NCI-H2171 (cell line): Measurements from ENCODE around the gene RPH3AL.

Experiments
- DNase-seq: peaks from one replicate; lab custom pipeline; 2025; lab: John Stamatoyannopoulos, UW

Gene RPH3AL

DNA sequence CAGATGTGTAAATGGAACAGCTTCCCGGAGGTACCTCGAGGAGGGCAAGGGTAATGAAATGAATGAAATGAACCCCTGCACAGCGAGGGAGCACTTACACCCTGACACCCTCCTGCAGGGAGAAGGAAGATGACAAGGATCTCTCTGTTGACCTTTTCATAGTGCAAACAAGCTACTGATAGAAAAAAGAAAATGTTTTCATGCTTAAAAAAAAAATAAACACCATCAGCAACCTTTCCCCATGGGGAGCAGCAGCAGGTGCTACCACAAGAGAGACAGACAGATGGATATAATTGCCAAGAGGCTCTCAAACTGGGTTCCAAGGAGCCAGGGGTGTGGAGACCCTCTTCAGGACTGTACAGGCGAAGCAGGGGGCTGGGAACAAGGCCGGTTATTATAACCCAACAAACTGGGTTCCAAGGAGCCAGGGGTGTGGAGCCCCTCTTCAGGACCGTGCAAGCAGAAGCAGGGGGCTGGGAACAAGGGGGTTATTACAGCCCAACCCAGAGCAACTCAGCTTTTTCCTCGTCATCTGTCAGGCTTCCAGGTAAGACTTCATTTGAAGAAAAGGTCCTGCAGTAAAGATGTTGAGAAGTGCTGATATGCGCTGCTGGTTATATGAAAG is 718 bp upstream of the RPH3AL start:
- no peak for DNase-seq

DNA sequence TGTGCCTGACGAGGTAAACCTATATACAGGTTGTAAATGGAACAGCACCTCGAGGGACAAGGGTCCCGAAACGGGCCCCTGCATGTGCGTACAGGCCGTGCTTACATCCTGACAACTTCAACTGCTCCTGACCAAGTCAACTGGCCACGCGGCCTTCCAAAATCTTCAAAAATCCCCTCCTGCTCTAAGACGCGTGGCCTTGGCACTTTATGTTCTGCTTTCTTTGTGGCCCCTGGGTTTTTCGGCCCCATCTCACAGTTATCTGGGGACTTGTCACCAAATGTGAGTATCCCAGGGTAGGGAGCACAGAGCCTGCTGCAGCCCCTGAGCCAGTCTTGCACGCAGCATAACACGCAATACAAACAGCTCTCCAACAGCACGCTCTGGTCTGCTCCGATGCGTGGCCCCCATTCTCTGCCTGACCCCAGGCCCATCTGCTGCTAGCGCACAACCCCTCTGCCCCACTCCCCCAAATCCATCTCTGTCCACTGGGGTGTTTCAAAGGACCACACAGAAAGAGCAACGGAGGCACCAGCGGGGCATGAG is 659 bp downstream of the RPH3AL start:
- DNase-seq, result no peak

DNA sequence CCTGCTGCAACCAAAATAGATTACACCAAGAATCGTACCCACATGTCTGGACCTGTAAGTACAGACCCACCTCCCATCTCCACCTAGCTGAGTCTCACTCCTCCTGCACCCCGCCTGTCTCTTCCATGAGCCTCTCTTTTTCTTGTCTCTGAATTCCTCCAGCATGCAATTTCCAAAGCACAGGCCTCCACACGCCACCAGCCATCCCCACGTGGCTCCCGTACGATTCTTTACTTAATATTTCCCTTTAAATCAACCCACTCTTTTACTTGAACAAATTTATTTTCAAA is 1.2 kb downstream of the RPH3AL start:
- DNase-seq, result no peak

DNA sequence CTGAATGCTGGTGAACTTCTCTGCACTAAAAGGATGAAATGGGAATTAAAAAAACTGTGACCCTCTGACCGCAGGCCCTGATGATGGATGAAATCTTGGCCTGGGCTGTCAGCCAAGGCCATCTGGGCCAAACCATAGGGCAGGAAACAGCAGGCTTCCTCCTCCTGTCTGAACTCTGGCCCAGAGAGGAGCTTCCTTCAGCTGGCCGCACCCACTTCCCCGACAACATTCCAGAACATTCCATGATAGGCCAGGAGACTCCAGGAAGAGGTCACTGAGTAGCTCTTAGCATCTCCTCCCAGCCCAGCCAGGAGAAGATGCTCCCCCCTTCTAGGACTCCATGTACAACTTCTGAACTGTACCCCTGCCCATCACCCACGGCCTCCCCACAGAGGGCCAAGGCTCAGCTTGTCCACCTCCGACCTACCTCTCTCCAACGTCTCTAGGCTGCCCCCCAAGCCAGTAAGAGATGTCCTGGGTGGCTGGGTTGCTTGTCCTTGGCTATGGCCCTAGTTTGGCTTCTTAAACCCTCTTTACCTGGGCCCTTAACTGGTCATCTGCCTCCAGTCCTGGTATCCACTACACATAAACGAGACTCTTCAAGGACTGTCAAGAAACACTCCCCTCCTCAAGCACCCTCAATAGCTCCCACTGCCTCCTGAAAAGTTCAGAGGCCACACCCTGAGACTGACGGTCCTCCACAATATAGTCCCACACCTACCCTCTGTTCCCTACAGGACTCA is 1.7 kb downstream of the RPH3AL start:
- no peak for DNase-seq

DNA sequence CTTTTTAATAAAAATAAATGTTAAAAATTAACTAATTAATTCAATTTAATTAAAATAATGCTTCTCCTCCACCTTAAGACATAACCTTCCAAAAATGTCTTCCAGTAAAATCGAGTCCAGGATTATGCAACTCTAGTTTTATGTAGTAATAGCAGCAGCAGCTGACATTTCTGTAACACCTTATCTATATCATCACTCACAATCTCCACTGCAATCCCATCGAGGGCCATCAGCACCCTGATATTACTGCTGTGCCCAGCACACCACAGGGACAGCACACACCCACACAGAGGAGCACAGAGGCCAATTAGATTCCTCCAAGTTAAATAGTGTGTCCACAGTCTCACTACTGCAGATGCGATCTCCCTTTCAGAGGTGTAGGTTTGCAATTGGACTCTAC is 2.9 kb downstream of the RPH3AL start:
- no peak for DNase-seq

DNA sequence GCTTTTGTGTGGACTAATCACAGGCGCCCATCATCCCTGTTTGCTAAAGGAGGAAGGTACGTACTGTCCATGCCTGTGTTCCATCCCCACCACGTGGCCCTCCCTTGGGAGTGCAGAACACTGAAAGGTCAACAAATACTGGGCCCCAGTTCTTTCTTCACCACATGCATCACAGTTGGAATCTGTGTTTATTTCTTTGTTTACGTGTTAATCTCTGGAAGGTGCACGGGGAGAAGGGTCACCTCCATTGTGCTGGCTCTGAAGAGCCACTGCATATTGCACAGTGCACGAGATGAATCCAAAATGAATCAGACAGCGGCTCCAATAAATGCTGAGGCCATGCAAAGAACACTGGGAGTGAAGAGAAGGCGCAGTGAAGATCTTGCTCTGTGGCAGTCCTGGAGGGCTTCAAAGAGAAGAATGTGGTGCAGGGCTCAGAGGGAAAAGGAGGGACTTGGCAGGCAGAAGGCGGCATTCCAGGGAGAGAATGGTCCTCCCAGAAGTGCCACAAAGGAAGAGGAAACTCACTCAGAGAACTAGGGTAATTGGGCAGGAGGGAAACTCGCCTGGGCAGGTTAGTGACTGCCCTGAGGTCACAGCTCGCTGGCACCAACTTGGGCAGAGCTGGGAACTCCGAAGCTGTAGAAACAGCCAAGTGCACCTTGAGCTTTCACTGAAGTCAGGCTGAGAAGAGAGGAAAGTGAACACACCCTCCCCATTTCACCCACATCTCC is 3.7 kb downstream of the RPH3AL start:
- no peak for DNase-seq

DNA sequence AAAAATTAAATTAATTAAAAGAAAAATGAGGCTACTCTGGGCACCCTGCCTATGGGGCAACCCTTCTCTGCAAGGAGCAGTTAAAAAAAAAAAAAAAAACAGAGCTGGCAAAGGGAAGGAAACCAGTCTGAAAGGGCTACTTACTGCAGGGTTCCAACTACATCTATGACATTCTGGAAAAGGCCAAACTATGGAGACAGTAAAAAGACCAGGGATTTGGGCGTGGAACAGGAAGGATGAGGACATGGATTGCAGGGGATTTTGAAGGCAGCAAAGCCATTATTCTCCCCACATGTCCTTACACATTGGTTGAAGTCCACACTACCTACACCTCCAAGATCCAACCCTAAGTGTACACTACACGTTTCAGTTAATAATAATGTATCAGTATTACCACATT is 4.6 kb downstream of the RPH3AL start:
- DNase-seq, result no peak

DNA sequence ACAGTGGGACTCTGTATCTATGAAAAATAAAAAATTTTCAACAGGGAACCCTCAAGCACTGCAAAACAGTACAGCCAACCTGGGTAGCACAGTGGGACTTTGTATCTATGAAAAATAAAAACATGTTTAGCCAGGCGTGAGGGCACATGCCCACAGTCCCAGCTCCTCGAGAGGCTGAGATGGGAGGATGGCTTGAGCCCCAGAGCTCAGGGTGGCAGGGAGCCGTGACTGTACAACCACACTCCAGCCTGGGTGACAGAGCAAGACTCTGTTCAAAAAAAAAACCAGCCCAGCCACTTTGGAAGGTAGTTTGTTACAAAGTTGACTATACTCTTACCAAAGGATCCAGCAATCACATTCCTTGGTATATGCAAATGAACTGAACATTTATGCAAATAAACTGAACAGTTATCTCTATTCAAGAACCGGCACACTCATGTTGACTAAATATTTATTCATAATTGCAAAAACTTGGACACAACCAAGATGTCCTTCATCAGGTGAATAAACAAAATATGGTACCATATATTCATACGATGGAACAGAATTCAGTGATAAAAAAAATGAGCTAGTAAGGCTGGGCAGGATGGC is 5.2 kb downstream of the RPH3AL start:
- DNase-seq, result no peak

DNA sequence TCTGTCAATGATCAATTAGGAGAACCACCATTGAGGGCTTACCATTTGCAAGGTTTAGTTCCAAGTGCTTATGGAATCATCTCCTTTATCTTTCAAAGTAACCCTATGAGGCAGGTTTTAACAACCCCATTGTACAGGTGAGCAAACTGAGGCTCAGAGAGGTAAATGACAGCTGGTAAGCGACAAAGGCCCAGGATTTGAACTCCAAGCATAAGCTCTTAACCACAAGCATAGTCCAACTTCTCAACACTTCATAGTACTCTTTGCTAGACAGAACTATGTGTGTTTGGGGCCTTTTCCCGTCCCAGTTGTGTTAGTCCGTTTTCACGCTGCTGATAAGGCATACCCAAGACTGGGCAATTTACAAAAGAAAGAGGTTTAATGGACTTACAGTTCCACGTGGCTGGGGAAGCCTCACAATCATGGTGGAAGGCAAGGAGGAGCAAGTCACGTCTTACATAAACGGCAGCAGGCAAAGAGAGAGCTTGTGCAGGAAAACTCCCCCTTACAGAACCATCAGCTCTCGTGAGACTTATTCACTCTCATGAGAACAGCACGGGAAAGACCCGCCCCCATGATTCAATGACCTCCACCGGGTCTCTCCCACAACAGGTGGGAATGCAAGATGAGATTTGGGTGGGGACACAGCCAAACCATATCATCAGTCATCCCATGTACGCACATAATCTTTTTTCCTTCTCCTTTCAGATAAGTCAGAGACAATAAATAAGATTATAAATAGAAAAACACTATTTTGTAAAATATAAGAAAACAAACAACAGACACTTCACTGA is 6.4 kb downstream of the RPH3AL start:
- no peak for DNase-seq

DNA sequence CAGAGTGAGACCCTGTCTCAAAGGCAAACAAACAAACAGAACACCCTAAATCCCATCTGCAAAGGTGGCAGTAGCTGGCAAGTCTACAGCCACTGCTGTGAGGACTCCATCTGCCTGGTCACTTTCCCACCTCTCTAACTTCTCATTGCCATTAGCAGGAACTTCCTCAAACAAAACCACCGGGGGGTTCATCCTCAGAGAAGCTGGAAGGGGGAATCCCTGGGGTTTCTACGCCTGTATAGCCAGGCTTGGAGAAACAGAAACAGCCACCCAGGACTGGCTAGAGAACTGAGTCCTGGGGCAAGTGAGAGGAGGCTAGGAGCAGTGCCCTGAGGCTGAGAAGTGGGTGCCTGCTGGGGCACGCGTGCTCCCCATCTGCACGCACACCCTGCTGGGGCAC is 7.3 kb downstream of the RPH3AL start:
- DNase-seq, result no peak

DNA sequence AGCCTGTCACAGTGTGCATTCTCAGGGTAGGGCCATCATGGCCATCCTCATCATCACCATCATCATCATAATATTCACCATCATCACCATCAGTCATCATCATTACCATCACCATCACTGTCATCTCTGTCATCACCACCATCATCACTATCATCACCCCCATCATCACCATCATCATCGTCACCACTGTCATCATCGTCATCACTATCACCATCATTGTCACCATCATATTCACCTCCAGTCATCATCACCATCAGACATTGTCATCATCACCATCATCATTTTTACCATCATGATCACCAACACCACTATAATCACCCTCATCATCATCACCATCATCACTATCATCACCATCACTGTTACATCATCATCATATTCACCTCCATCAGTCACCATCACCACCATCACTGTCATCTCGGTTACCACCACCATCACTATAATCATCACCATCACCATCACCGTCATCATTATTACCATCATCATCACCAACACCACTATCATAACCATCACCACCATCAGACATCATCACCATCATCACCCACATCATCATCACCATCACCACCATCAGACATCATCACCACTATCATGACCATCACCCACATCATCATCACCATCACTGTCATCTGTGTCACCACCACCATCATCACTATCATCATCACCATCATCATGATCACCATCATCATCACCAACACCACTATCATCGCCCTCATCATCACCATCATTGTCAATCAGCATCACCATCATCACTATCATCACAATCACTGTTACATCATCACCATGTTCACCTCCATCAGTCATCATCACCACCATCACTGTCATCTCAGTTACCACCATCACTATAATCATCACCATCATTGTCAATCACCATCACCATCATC is 8.5 kb downstream of the RPH3AL start:
- no peak for DNase-seq

DNA sequence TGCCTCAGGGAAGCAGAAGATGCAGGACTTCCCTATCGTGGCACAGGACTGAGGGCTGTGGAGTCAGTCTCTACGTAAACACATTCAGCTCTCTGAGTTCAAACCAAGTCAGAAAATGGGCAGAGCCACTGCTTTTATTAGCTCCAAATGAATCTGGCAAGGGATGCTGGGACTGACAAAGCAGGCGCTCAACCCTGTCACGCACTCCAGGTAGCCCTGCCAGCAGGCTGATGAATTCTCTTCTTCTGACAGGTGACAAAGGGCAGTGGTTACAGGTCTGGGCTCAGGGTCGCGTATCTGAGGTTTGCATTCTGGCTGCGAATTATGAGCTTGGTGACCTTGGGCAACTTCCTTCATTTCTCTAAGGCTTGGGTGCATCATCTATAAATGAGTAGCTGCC is 9.4 kb downstream of the RPH3AL start:
- DNase-seq, result no peak

DNA sequence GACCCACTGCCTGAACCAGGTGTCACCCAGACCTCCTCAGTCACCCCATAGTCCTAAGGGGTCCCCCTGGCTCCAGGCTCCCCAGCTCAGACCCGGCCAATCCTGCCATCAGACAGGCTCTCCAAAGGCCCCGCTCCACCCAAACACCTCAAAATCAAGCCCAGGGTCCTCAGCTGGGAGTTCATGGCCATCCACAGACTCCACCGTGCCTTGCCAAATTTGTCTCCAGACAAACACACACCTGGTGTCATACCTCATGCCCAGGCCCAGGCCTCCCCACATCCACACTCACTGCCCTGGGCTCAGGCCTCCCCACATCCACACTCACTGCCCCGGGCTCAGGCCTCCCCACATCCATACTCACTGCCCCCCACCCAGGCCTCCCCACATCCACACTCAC is 12.5 kb downstream of the RPH3AL start:
- DNase-seq, result no peak

DNA sequence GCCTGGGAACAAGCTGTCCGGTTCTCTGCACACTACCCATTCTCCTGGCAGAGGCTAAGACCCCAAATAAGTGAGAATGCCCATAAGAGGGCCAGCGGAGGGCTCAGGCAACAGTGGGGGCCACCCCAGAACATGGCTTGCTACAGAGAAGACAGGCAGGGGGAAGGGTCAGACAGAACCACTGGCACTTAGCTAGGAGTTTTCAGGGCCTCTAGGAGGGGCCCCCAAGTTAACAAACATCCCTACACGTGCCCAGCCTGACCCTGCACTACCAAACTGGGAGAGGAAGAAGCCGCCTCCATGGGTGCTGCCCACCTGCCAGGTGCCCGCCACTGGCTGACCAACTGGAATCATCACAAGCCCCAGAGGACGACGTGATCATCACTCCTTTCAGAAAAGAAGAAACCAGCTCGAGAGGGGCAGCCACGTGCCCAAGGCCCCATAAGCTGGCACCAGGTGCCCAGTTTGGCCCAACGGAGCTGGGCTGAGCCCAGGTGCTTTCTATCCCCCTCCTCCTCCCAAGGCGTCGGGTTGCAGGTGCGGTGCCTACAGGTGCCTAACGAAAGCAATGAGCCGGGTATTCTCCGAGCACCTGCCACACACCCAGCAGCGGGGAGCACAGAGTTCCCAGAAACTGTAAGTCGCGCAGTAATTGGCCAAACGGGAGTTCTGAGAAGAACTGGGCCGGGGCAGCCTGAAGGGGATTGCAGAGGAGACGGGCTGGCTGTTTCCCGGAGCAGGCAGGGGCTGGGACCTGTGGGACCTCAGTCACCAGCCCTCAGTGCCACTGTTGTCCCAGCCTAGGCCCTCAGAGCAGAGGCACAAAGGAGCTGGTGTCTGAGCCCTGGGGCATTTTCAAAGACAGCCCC is 13.2 kb downstream of the RPH3AL start:
- DNase-seq, result peak; percentile 58

DNA sequence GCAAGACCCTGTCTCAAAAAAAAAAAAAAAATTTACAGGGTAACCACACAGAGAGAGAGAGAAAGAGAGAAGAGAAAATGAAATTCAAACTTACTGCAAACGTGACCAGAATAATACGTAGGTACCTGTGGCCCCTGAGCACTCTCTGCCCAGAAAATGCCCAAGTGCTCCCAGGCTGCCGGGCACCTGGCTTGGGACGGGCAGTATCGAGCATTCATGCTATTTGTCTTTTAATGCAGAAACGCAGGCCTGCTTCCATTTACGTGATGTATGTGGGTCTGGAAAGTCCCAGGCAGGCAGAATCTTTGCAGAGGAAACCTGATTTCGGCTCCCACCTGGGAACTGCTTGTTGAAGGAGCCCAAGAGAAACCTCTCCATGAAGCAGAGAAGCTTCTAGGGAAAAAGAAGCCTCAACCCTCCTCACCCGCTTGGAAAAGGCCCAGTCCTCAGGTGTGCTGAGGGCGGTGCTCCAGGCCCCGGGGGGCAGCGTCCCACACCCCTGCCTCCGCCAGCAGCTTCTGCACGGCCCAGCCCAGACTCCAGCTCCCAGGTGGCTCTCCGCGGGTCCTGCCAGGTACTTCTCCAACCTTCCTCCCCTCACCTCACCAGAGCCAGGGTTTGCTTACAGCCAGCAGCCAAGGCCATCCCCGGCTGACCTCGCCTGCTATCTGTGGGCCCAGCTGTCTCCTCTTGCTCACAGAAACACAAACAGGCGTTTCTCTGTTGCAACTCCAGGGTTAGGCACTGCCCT is 14.0 kb downstream of the RPH3AL start:
- no peak for DNase-seq

DNA sequence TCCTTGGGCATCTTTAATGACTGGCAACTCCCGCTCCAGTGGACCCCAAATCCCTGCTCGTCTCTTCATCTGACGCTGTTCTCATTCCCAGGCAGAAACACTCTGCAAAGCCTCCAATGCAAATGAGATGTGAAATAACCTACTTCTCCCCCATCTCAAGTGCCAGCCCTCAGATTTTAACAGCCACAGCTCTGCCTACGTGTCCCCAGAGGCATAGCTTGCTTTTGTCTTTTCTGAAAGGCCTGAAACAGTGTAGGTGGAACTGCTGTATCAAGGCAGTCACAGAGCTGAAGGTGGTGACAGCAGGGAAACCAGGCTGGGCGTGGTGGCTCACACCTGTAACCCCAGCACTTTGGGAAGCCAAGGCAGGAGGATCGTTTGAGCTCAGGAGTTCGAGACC is 14.7 kb downstream of the RPH3AL start:
- no peak for DNase-seq

DNA sequence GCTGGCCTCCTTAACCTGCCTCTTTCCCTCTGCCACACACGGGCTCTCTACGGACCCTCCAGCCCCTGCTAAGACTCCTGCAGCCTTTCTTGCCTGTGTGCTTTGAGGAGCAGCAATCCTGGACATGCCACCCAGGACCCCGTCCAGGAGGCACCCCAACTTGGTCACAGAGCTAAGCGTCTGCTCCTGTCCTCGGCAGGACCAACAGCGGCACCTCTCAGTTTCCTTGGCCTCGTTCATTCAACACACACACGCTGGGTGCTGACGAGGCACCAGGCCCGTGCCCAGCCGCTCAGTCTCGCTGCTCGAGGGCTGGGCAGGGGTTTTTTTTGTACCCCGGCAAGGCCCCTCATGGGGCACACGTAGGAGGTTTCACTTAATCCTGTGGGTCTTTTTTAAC is 15.2 kb downstream of the RPH3AL start:
- DNase-seq, result no peak

DNA sequence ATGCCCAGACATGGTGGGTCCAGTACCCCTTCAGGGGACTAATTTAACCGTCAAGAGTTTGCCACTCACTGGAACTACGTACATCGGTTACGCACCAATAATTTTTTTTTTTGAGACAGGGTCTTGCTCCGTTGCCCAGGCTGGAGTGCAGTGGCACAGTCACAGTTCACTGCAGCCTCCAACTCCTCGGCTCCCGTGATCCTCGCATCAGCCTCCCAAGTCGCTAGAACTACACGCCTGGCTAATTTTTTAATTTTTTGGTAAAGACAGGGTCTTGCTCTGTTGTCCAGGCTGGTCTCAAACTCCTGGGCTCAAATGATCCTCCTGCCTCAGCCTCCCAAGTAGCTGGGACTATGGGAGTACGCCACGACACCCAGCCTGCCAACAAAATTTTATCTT is 15.6 kb downstream of the RPH3AL start:
- no peak for DNase-seq
